HCT116 (cell line): ENCODE results near the gene ARPC5. TPM values are rescaled to one million over a fixed set of nuclear protein-coding genes. Genes with fewer than 3 reads are reported as not detected.

Experiments used
- ATAC-seq: fragments of 200-7000 bp; cut with Tn5 transposase; 2 replicates; pipeline ENCODE4 v1.9.1; 2020; ENCODE audit warnings: mild to moderate bottlenecking, moderate library complexity
- BruUV-seq: library from RNA; stranded (reverse); fragments of 400-500 nt; replicated peaks from 2 replicates; lab custom pipeline; 2021; lab: Mats Ljungman, UMichigan
- CTCF ChIA-PET: fragments of 300-600 bp; sonication (Branson Sonifier 250); formaldehyde crosslinking; loops from one replicate; lab custom pipeline; 2021; ENCODE audit warnings: antibody characterized with exemption; lab: Charles Lee
- POLR2A ChIA-PET: fragments of 300-600, 350-600 bp; sonication (Branson Sonifier 250); formaldehyde crosslinking; loops from one replicate; lab custom pipeline; 2021; ENCODE audit warnings: antibody characterized with exemption; lab: Charles Lee
- RAD21 ChIA-PET, 2 experiments: fragments of 300-600 bp; sonication (Branson Sonifier 250); formaldehyde crosslinking; loops; one replicate each; lab custom pipeline; 2023; ENCODE audit warnings: low total read pairs in 2 of 2; ENCODE audit not compliant: uncharacterized antibody in 2 of 2, unreplicated experiment in 2 of 2, low non-redundant PET in 1 of 2; lab: Charles Lee
- DNase-seq: peaks from one replicate; pipeline ENCODE4 v3.0.0-alpha.2; 2010; ENCODE audit warnings: low read depth, low spot score
- H2AFZ ChIP-seq: fragments of 200-600 bp; shearing (Covaris generic), sonication (generic); 2 replicates; pipeline ENCODE4 v1.6.1; 2017; ENCODE audit warnings: low read depth, mixed run types, mixed read lengths, antibody characterized with exemption, low read length; ENCODE audit not compliant: poor library complexity, severe bottlenecking
- H3K27ac ChIP-seq: 2 replicates; pipeline ENCODE4 v1.5.1; 2012; ENCODE audit warnings: low read depth, low read length
- H3K27me3 ChIP-seq: fragments of 200-600 bp; sonication (generic); 2 replicates; pipeline ENCODE4 v1.6.1; 2016; ENCODE audit warnings: mixed run types, low read length, mixed read lengths; ENCODE audit not compliant: insufficient read depth
- H3K36me3 ChIP-seq, 2 experiments: fragments of 200-500 bp in 1 of 2; fragments of 200-600 bp in 1 of 2; sonication (Bioruptor generic) in 1 of 2; sonication (generic) in 1 of 2; 2 replicates each; pipeline versions ENCODE4 v1.5.1 to v1.6.1; 2014 to 2016; ENCODE audit warnings: low read length in 2 of 2, inconsistent platforms in 1 of 2, mixed read lengths in 1 of 2, mixed run types in 1 of 2; ENCODE audit not compliant: insufficient read depth in 2 of 2, control insufficient read depth in 1 of 2
- H3K4me1 ChIP-seq, 2 experiments: fragments of 200-600 bp in 1 of 2; sonication (generic) in 1 of 2; 2 replicates each; pipeline versions ENCODE4 v1.5.1 to v1.6.1; 2012 to 2017; ENCODE audit warnings: low read length in 2 of 2, inconsistent platforms in 1 of 2, mild to moderate bottlenecking in 1 of 2, mixed read lengths in 1 of 2, mixed run types in 1 of 2, moderate library complexity in 1 of 2; ENCODE audit not compliant: insufficient read depth in 2 of 2, control insufficient read depth in 1 of 2
- H3K4me2 ChIP-seq: fragments of 200-600 bp; sonication (generic); 2 replicates; pipeline ENCODE4 v1.6.1; 2017; ENCODE audit warnings: mixed run types, low read length, mixed read lengths
- H3K4me3 ChIP-seq, 2 experiments: fragments of 200-600 bp in 1 of 2; sonication (generic) in 1 of 2; replicated peaks in 1 of 2; 2 replicates each; pipeline ENCODE4 v1.5.1; 2011 to 2016; ENCODE audit warnings: low read length in 2 of 2, control low read depth in 1 of 2, low read depth in 1 of 2, mild to moderate bottlenecking in 1 of 2, mixed read lengths in 1 of 2, mixed run types in 1 of 2
- H3K79me2 ChIP-seq: fragments of 200-600 bp; sonication (generic); 2 replicates; pipeline ENCODE4 v1.6.1; 2017; ENCODE audit warnings: mild to moderate bottlenecking, mixed run types, low read length, moderate library complexity, mixed read lengths; ENCODE audit not compliant: insufficient read depth
- H3K9ac ChIP-seq: fragments of 200-600 bp; sonication (generic); 2 replicates; pipeline ENCODE4 v1.6.1; 2016; ENCODE audit warnings: low read length, mixed read lengths
- H3K9me2 ChIP-seq: fragments of 200-600 bp; sonication (generic), shearing (Covaris generic); 2 replicates; pipeline ENCODE4 v1.6.1; 2017; ENCODE audit warnings: mixed run types, mild to moderate bottlenecking, moderate library complexity; ENCODE audit not compliant: insufficient read depth
- H3K9me3 ChIP-seq, 2 experiments: fragments of 200-500 bp in 1 of 2; fragments of 200-600 bp in 1 of 2; sonication (Bioruptor generic) in 1 of 2; sonication (generic) in 1 of 2; 2 replicates each; pipeline ENCODE4 v1.6.1; 2014 to 2017; ENCODE audit warnings: low read length in 2 of 2, mixed read lengths in 2 of 2, inconsistent platforms in 1 of 2, low read depth in 1 of 2, mild to moderate bottlenecking in 1 of 2, mixed run types in 1 of 2, moderate library complexity in 1 of 2; ENCODE audit not compliant: control insufficient read depth in 1 of 2, insufficient read depth in 1 of 2
- H4K20me1 ChIP-seq: fragments of 200-600 bp; sonication (generic), shearing (Covaris generic); 2 replicates; pipeline ENCODE4 v1.6.1; 2017; ENCODE audit warnings: mixed run types, mild to moderate bottlenecking, moderate library complexity; ENCODE audit not compliant: insufficient read depth
- CBX3 ChIP-seq: IDR thresholded peaks from 2 replicates; pipeline ENCODE4 v1.6.1; 2012; ENCODE audit warnings: low read depth
- EGR1 ChIP-seq: IDR thresholded peaks from 2 replicates; pipeline ENCODE4 v1.6.1; 2012; ENCODE audit warnings: low read depth
- ELF1 ChIP-seq: IDR thresholded peaks from 2 replicates; pipeline ENCODE4 v1.6.1; 2012; ENCODE audit warnings: low read depth, borderline replicate concordance
- EZH2 ChIP-seq: fragments of 200-600 bp; sonication (generic); IDR thresholded peaks from 2 replicates; pipeline ENCODE4 v1.6.1; 2017; ENCODE audit warnings: antibody characterized with exemption, mixed run types
- EZH2phosphoT487 ChIP-seq: fragments of 200-600 bp; IDR thresholded peaks from 2 replicates; pipeline ENCODE4 v1.6.1; 2018; ENCODE audit warnings: antibody characterized with exemption, borderline replicate concordance
- FOSL1 ChIP-seq: IDR thresholded peaks from 2 replicates; pipeline ENCODE4 v1.6.1; 2012; ENCODE audit warnings: low read depth
- JUND ChIP-seq: IDR thresholded peaks from 2 replicates; pipeline ENCODE4 v1.6.1; 2012
- MAX ChIP-seq: IDR thresholded peaks from 2 replicates; pipeline ENCODE4 v1.6.1; 2012
- POLR2A ChIP-seq: IDR thresholded peaks from 2 replicates; pipeline ENCODE4 v1.7.0; 2011; ENCODE audit warnings: borderline replicate concordance; ENCODE audit not compliant: insufficient read depth, insufficient read length; ENCODE audit errors: extremely low read depth
- POLR2AphosphoS5 ChIP-seq: IDR thresholded peaks from 2 replicates; pipeline ENCODE4 v1.6.1; 2011; ENCODE audit warnings: mild to moderate bottlenecking, low read depth, low read length, moderate library complexity
- RAD21 ChIP-seq: IDR thresholded peaks from 2 replicates; pipeline ENCODE4 v1.6.1; 2012; ENCODE audit warnings: low read depth, mild to moderate bottlenecking
- SIN3A ChIP-seq: IDR thresholded peaks from 2 replicates; pipeline ENCODE4 v1.6.1; 2012; ENCODE audit warnings: low read depth
- SP1 ChIP-seq: IDR thresholded peaks from 2 replicates; pipeline ENCODE4 v1.6.1; 2012; ENCODE audit warnings: low read depth
- SRF ChIP-seq: IDR thresholded peaks from 2 replicates; pipeline ENCODE4 v1.6.1; 2012; ENCODE audit warnings: low read depth
- TCF7L2 ChIP-seq: IDR thresholded peaks from 2 replicates; pipeline ENCODE4 v1.7.0; 2011; ENCODE audit warnings: borderline replicate concordance, inconsistent platforms; ENCODE audit not compliant: insufficient read depth, insufficient read length; ENCODE audit errors: extremely low read depth
- YY1 ChIP-seq: IDR thresholded peaks from 2 replicates; pipeline ENCODE4 v1.6.1; 2011; ENCODE audit warnings: low read length, low read depth, moderate library complexity, mild to moderate bottlenecking; ENCODE audit not compliant: insufficient replicate concordance; ENCODE audit errors: extremely low read depth
- ZFX ChIP-seq: fragments of 450-650 bp; IDR thresholded peaks from 2 replicates; pipeline ENCODE4 v1.6.1; 2017
- ZNF274 ChIP-seq: fragments of 200-500 bp; sonication (Bioruptor generic); IDR thresholded peaks from 2 replicates; pipeline ENCODE4 v1.6.1; 2014; ENCODE audit warnings: mild to moderate bottlenecking, low read depth, low read length, inconsistent platforms
- intact Hi-C: fragments of 100-400 bp; cut with micrococcal nuclease; formaldehyde crosslinking; loops from 2 replicates; pipeline ENCODE4 v1.10.0; 2022
- total RNA-seq: library from RNA; stranded (reverse); gene quantifications from one replicate; pipeline ENCODE4 v1.2.1, GENCODE V29; 2021; ENCODE audit not compliant: unreplicated experiment
- TF ChIP-seq, protein P1 (sequence below): IDR thresholded peaks from 2 replicates; pipeline ENCODE4 v1.6.1; 2012; ENCODE audit warnings: low read depth

ARPC5 gene
- total RNA-seq, 1 experiment from 2014 or later, result 71.5 TPM

- TF ChIP-seq, protein P1, sequence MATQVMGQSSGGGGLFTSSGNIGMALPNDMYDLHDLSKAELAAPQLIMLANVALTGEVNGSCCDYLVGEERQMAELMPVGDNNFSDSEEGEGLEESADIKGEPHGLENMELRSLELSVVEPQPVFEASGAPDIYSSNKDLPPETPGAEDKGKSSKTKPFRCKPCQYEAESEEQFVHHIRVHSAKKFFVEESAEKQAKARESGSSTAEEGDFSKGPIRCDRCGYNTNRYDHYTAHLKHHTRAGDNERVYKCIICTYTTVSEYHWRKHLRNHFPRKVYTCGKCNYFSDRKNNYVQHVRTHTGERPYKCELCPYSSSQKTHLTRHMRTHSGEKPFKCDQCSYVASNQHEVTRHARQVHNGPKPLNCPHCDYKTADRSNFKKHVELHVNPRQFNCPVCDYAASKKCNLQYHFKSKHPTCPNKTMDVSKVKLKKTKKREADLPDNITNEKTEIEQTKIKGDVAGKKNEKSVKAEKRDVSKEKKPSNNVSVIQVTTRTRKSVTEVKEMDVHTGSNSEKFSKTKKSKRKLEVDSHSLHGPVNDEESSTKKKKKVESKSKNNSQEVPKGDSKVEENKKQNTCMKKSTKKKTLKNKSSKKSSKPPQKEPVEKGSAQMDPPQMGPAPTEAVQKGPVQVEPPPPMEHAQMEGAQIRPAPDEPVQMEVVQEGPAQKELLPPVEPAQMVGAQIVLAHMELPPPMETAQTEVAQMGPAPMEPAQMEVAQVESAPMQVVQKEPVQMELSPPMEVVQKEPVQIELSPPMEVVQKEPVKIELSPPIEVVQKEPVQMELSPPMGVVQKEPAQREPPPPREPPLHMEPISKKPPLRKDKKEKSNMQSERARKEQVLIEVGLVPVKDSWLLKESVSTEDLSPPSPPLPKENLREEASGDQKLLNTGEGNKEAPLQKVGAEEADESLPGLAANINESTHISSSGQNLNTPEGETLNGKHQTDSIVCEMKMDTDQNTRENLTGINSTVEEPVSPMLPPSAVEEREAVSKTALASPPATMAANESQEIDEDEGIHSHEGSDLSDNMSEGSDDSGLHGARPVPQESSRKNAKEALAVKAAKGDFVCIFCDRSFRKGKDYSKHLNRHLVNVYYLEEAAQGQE, result no peak
- TF ChIP-seq JUND (no peak), EGR1 (no peak)
Measured at GRCh38 chr1:183642166-183642565, 6.6 kb upstream of the ARPC5 start (continued).

GRCh38 chr1:183640193-183640592 lies 4.6 kb upstream of the ARPC5 start:
- no peak overlapping the region for H3K27ac ChIP-seq
- no peak overlapping the region for H3K4me2 ChIP-seq
- no peaks in the 10 kb centered on the region for H3K9me2 ChIP-seq
- H4K20me1 ChIP-seq, result no peaks in the 10 kb centered on the region
- ATAC-seq (no peak), DNase-seq (no peak)
- no peak overlapping the region for H3K9ac ChIP-seq
- CTCF ChIA-PET, result no interaction called here
- no peak overlapping the region for H3K4me3 ChIP-seq
- H3K9me3 ChIP-seq, result no peaks in the 10 kb centered on the region
- POLR2A ChIA-PET, result no interaction called here
- no peaks in the 10 kb centered on the region for H3K36me3 ChIP-seq
- no peaks in the 10 kb centered on the region for H3K79me2 ChIP-seq
- TF ChIP-seq EZH2 (no peak), SRF (no peak), RAD21 (no peak), YY1 (no peak), EZH2phosphoT487 (no peak), SIN3A (no peak), CBX3 (no peak), POLR2A (no peak), TCF7L2 (no peak), MAX (no peak), ZNF274 (no peak), FOSL1 (no peak), SP1 (no peak), POLR2AphosphoS5 (no peak), JUND (no peak), ZFX (no peak), ELF1 (no peak)
- TF ChIP-seq, protein P1, result no peak
- BruUV-seq, result no TSS peak
- H3K4me1 ChIP-seq, result peaks cover 0 to 6% of the 10 kb centered on the region in 2 experiments; a peak in 1 of 4 replicates
- no peaks in the 10 kb centered on the region for H3K27me3 ChIP-seq
- no peak overlapping the region for H2AFZ ChIP-seq
- RAD21 ChIA-PET, result no interaction called here
- intact Hi-C loops, result no loop called here
